NCI-H774 (cell line): ENCODE results near the gene CALHM4.

Experiments
- DNase-seq: peaks from one replicate; lab custom pipeline; 2025; lab: John Stamatoyannopoulos, UW

The CALHM4 gene

DNA sequence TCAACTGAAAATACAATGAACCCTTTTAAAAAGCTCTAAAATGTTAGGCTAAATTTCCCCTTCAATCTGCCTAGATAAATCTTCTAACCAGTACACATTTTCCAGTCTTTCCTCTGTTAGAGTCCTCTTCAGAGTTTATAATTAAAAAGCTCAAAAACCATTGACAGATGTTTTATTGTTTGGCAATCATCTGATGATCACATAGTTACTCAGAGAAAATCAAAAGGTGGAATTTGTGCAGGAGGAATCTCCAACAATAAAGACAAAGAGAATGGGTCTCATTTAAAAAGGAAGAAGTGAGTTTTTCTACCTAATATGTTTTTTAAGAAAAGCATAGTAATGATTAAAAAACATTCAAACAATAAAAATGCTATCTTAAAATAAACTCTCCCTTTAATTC, 11.1 kb upstream of the CALHM4 start:
- DNase-seq: no peak

DNA sequence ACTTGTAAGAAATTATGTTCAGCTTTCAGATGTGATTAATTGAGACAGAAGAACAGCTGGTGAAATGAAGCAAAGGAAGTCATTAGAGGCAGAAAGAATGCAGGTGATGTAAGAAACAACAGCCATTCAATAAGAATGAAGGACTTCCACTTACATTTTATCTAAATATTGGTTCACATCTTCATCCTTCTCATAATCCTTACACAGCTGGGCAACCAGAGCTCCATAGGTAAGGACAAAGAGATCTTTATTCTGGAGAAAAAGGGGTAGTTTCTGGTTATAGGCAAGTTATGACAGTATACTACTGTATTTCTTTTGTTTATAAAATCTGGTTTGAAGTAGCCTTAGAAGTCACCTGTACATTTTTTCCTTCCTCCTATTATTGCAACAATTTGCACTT, 10.4 kb upstream of the CALHM4 start:
- no peak for DNase-seq

DNA sequence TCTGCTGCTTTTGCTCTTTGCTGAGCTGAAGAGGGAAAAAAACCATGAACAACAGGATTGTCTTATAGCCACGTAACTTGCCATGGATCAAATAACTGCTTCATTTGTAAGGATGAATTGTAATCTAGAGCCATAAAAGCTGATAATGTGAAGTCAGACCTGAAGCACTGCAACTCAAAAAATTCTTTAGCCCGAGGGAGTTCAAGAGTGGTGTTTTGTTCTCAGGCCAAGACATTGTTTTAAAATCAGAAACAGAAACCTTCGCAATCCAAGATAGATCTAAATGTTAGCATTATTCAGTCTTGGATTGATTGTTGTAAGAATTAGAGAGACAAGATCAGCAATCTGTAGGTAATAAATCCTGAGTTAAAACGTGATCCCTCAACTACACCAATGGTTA, 7.9 kb upstream of the CALHM4 start, which contains the start of gene TRAPPC3L:
TSS of gene TRAPPC3L (minus strand) at position 34 of the 400 bp plus-strand sequence. CDS start 170 bp downstream, outside the sequence.
- DNase-seq: no peak

DNA sequence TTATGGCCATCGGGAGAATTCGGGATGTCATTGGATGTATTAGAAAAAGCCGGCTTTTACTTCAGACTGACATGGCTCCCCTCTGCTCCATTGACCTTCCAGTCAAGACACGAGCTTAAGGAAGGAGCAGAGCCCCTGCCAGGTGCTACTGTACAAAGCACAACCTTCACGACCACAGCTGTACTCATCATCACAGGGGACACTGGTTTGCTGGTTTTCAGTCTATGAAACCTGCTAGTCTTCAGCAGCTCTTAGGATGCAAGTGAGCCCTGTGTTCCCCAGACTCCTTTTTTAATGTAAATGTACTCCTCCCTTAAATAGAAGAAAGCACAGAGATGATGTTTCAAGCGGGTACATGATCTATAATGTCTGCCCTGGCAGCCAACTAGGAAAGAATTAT, 6.2 kb upstream of the CALHM4 start:
- no peak for DNase-seq

DNA sequence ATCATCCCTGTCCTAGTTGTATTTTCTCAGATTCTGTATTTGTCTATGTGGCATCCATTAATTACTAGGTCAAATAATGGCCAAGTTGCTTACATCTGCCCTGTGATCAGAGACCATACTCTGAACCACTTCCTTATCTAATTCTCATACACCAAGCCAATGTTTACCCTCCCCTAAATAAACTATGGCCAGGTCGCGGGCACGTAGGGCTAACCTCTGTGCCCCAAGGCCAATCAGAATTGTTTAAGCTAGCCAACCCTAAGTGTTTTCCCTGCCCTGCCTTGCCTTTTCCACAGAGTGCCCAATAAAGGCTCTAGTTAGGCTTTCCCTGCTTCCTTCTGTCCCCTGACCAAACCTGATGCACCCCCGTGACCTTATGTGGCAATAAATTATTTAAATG, 2.8 kb upstream of the CALHM4 start:
- peak; percentile 44 for DNase-seq

DNA sequence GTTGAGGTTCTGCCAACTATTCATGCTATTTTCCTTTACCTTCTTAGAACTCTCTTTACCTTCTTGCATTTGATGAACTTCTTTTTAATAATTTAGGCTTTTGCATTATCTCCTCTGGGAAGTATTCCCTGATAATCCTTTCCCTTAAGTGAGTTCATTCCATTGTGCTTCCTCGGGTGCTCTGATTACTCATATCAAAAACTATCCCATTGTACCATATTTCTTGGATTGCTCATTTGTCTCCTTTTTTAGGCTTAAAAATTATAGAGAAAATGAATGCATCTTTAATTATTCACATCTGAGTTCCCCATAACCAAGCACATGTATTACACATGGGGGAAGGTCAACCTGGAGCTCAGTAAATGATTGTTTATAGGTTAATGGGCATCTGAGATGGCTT, 2.5 kb downstream of the CALHM4 start:
- no peak for DNase-seq

DNA sequence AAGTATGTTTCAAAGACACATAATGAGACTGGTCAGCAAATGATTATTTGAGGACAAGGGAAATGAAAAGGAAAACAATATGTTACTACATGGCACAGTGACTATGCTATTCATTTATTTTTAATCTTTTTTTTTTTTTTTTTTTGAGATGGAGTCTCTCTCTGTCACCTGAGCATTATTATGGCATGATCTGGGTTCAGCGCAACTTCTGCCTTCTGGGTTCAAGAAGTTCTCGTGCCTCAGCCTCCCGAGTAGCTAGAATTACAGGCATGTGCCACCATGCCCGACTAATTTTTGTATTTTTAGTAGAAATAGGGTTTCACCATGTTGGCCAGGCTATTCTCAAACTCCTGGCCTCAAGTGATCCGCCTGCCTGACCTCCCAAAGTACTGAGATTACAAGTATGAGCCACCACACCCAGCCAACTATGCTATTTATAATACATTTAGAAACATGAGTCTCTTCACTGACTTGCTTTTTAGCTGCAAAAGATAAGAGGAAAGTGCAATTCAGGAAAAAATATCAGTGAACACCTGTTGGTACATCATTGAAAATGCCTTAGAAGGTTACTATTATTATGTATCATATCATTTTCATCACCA, 3.4 kb downstream of the CALHM4 start:
- no peak for DNase-seq

DNA sequence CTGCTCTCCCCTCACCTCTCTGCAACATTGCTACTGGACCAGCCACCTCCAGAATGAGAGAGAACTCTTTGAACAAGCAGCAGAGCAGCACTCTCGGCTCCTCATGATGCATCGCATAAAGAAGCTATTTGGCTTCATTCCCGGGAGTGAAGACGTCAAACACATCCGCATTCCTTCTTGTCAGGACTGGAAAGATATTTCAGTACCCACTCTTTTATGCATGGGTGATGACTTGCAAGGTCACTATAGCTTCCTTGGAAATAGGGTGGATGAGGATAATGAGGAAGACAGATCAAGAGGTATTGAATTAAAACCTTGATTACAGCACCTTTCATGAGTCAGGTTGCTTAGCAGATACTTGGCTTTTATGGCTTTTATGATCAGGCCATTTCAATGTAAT, 4.3 kb downstream of the CALHM4 start:
- DNase-seq: no peak

DNA sequence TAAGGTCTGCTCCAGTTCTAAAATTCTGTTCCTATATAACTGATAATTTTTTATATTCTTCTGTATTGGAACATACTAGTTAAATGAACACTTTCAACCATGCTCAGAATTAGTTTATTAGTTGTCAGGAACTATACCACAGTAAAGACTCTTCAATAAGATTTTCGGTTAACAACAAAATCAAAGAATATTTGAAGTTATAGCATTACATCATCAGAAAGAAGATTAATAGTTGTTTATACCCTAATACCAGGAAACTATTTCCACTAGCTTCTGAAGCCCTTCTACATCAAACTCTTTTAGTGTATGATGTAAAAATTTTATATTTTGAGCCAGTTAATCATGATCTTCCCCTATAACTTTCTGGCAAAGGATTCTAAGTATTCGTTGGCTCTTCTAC, 6.6 kb downstream of the CALHM4 start:
- no peak for DNase-seq

DNA sequence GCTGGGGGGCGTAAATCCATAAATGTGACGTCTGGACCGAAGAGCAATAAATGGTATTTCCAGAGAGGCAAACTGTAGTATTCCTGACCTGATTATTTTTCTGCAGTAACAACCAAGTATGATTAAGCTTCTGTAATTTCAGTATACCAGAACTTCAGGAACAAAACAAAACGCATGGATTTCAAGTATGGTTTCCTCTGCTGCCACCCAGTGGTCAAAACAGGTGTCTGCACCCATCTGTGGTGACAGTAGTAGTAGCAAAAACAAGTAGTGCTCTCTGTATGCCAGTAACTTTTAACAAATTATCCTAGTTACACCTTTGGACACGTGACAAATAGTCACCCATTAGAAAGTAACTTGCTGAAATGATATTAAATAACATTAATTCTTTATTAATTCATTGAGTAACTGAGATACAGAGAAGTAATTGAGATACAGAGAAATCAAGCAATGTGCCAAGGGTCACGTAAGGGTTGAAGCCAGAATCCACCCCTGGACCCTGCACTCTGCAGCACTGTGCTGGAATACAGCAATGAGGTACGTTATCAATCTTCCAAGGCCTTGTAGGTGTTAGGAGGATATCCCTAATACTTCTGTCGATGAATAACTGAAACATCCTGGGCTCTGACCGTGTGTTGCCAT, 7.9 kb downstream of the CALHM4 start:
- DNase-seq: peak; percentile 59

DNA sequence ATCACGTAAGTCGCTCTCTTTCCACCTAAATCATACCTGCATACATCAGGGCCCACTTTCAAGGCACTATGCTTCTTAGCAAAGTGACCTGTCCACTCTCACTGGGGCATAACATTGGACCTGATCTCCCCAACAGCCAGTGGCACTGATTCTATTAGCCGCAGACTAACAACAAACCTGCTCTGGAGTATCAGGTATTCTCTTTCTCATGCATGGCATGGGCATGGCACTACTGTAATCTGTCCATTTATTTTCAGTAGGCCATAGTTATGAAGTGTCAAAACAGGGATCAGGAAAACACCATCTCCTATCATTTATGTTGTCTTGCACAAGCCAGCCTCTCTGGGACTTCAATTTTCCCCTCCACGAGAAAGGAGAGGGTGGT, 8.5 kb downstream of the CALHM4 start:
- no peak for DNase-seq

DNA sequence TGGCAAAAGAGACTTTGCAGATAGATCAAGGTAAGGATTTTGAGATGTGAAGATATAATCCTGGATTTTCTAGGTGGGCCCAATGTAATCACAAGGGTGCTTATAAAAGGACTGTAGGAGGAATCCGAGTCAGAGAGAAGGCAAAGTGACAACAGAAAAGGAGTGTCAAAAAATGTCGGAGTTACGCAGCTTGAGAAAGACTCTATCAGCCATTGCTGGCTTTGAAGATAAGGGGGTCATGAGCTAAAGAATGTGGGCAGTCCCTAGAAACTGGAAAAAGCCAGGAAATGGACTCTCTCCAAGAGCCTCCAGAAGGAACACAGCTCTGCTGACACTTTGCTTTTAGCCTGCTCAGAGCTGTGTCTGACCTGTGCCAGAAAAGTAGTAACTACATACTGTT, 9.1 kb downstream of the CALHM4 start:
- no peak for DNase-seq

DNA sequence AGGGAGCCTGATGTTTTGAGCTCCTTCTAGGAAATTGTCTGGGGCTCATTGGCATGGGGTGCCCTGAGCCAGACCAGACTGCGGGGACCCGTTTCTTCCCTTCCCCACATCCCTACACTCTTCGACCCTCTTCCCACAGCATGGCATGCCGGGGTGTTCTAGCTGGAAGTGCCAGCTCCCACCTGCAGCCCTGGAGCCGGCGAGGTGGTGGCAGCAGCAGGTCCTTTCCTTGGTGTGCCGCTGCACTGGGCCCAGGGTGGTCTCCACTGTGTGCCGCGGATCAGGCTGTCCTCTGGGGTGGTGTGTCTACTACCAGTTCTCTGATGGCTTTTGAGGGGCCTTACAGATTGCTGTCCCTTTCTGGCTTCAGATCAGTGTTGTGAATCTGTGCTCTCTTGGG, 10.3 kb downstream of the CALHM4 start:
- DNase-seq: no peak

DNA sequence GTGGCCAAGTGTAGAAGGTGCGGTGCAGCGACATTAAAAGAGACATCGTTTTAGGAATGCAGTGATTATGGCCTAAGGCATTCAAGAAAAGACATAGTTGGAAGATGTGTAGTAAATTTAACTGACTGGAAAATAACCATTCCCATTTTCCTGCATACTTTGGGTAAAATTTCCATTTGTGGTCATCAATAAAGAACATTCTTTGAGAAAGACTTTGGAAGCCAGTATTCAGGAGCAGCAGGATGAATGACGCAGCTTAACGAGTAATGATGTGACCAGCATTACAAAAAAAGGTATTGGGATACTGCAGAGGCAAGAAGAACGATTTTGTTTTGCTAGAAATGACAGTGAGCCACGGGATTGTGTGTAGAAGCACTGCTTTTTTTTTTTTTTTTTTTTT, 10.8 kb downstream of the CALHM4 start:
- DNase-seq: no peak

DNA sequence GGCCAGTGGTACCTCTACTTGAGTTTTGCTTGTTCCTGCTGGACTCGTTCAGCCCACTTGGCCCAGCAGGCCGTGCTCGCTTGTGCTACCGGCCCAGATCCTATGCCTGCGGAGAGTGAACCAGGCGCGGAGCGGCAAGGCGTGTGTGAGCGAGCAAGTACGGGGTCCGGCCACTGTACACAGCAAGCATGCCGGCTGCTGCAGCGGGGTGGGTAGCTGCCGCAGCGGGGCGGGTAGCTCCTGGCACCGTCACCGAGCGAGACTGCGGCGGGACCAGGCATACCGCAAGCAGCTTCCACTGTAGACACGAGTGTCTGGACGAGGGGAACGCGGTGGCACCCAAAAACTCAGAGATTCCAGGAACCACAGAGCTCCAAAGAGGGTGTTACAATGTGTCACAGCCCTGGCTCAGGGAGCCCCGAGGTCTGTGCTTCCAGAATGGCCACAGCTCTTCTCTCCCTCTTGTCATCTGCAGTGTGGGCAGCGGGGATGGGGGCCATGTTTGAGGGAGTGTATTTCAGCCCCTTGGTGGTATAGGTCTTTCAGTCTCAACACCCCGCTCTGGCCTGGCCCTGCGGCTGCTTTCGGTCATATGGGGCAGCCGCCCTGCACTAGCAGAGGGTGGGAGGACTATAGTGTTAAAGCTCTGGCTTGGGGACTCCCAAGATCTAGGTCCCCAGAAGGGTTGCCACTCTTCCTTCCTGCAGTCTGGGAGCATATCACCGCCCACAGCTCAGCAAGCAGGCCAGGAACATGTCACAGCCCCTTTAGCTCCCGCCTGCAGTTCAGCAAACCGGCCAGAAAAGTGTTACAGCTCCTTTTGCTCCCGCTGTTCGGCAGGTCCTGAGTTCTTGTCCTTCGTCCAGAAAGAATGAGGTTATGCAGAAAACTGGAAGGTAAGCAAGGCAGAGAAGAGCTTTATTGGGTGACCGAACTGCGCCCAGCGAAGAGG, 11.6 kb downstream of the CALHM4 start:
- no peak for DNase-seq

DNA sequence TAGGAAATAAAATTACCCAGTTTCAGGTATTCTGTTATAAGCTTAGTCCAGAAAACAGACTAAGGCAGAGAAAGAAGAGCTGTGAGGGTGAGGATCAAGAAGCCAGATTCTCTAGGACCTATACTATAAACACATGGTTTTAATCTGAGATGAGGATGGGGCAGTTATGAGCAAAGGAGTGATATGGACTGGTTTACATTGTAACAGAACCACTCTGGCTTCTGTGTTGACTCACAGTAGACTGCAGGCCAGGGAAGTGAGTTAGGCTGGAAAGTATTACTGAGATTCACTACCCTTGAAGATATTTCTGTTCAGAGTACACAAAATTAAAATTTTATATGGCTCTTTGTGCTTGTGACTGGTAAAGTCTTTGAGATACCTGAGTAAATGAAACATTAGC, 14.6 kb downstream of the CALHM4 start:
- DNase-seq: no peak

DNA sequence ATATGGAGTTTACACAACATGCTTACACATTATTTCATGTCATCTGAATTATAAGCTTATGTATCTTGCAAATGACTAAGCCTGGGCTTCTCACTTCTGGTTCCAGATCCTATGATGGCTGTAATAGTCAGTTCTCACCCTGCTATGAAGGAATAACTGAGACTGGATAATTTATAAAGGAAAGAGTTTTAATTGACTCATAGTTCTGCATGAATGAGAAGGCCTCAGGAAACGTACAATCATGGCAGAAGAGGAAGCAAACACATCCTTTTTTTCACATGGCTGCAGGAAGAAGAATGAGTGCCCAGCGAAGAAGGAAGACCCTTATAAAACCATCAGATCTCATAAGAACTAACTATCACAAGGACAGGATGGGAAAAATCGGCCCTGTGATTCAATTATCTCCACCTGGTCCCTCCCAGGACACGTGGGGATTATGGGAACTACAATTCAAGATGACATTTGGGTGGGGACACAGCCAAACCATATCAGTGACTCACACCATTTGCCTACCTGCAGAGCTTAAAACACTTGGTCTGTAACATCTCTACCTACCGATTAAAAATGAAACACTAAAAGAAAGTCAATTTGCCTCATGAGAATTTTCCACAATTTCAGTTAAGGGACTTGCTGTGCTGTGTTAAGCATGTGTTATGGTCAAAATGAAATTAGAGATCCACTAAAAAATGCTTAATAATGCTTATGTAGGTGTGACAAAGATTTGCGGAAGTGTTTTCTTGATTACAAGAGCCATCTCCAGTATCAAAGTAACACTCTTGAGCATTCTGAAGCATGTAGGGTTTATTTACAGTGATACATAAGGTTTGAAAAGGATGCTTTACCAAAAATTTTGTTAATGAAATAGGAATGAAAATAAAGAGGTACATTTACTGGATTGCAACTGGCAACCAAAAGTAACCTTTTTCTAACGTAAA, 15.5 kb downstream of the CALHM4 start:
- DNase-seq: no peak

DNA sequence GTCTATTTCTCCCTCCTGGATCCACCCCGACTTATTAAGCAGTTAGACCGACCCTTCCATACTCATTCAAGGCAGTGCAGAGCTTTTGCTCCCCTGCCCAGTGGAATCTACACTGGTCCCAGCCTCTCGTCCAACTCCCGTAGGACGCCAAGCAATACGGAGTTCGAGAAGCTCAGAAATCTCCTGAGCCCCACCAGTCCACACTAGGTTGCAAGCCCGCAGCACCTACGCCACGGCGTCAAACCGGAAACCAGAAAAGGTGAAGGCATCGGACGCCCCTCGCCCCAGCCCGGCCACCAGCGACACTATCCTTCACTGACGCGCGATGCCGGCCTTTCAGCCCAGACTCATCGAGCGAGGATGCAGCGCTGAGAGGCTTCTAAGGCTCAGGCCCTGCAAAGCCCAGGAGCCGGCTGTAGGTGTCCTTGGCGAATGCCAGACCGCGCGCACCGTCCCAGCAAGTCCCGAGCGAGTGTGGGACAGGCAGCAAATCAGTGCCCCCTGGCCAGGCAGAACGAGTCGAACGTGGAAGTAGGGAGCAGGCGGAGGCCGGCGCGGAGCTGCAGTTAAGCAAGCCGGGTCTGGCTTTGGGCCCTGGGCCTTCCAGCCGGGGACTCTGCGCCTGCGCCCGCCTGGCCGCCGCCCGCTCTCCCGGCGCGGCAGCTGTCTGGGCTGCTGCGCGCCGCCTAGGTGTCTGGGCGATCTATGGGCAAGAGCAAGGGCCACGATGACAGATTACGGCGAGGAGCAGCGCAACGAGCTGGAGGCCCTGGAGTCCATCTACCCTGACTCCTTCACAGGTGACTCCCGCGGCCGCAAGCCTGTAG, 17.5 kb downstream of the CALHM4 start, which contains the start of gene RWDD1:
TSS of gene RWDD1 (plus strand) at position 649 of the 827 bp plus-strand sequence. CDS start at position 728, 79 bp downstream.
- DNase-seq: peak; percentile 100

DNA sequence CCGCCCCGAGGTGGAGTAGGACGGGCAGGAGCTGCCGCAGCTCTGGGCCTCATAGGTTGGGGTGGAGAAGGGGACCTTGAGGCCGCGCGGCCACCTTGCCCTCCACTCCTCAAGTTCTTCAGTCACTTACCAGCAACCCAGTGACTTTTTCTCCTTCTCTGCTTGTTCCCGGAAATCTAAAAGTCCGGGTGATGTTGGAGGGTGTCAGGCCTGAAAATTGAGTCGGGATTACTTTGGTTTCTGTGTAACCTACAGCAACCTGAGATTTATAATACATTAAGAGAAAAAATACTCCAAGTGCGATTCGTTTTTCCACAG, 18.1 kb downstream of the CALHM4 start:
- no peak for DNase-seq

DNA sequence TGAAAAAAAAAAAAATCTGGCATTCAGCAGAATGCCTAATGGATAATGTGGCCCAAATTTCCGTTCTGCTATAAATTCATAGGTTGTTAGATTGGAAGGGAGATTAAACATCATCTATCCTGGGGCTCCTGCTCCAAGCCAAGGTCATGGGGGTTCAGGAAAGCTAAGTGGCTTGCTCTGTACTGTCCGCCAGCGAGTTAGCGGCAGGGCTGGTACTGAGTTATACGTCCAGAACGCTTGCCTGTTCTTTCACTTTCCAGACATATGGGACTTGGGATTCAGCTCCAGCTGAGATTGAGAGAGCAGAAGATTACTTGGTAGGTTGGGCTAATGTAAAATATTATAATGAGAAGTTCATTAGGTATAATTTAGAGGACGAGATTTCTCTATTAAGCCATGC, 18.6 kb downstream of the CALHM4 start:
- DNase-seq: no peak

DNA sequence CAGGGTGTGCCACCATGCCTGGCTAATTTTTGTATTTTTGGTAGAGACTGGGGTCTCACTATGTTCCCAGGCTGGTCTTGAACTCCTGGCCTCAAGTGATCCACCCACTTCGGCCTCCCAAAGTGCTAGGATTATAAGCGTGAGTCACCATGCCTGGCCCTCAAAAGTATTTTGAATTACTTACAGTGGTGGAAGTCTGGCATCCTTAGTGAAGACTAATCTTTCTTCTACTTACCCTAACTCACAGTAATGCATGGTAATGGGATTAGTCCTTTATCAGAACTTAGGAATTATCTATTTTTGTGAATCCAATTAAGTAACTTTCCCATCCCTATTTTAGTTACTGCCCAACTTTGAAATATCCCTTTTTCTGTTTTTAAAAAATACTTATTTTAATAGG, 21.7 kb downstream of the CALHM4 start:
- DNase-seq: no peak
